HepG2 (cell line): ENCODE data around the gene CIAPIN1. TPM values are rescaled to one million over a fixed set of nuclear protein-coding genes. Genes with fewer than 3 reads are reported as not detected.

ENCODE experiments used
- AHR ChIP-seq: IDR thresholded peaks from 2 replicates; pipeline ENCODE4 v1.6.1; 2018; ENCODE audit warnings: missing genetic modification reagents, missing compliant biosample characterization
- ASH2L ChIP-seq: fragments of 300-600, 200-600 bp; sonication (generic); IDR thresholded peaks from 2 replicates; pipeline ENCODE4 v1.7.0; 2017; ENCODE audit warnings: low read depth, mild to moderate bottlenecking, moderate library complexity, mixed read lengths, low read length; ENCODE audit not compliant: insufficient read length
- DMAP1 ChIP-seq: IDR thresholded peaks from 2 replicates; pipeline ENCODE4 v1.6.1; 2016
- HMG20B ChIP-seq: conservative IDR thresholded peaks from 2 replicates; pipeline ENCODE4 v1.6.1; 2016; ENCODE audit warnings: missing genetic modification reagents, missing compliant biosample characterization
- HMGA1 ChIP-seq: sonication (generic); formaldehyde crosslinking; conservative IDR thresholded peaks from 2 replicates; pipeline ENCODE4 v1.4.0; 2020; ENCODE audit warnings: missing genetic modification reagents
- KDM2A ChIP-seq: sonication (generic); formaldehyde crosslinking; IDR thresholded peaks from 2 replicates; pipeline ENCODE4 v1.4.0; 2020; ENCODE audit warnings: low read depth, missing genetic modification reagents, borderline replicate concordance
- MAFG ChIP-seq: sonication (generic); formaldehyde crosslinking; IDR thresholded peaks from 2 replicates; pipeline ENCODE4 v1.5.1; 2020; ENCODE audit warnings: mild to moderate bottlenecking, missing genetic modification reagents
- NPAS2 ChIP-seq: sonication (generic); formaldehyde crosslinking; IDR thresholded peaks from 2 replicates; pipeline ENCODE4 v1.8.0; 2022; ENCODE audit warnings: mild to moderate bottlenecking, missing genetic modification reagents, borderline replicate concordance
- PPARG ChIP-seq: conservative IDR thresholded peaks from 2 replicates; pipeline ENCODE4 v1.6.1; 2016; ENCODE audit warnings: missing biosample characterization, missing genetic modification reagents
- SMC3 ChIP-seq: IDR thresholded peaks from 2 replicates; pipeline ENCODE4 v1.6.1; 2011; ENCODE audit warnings: low read length, improper control_type of control experiment
- ZNF775 ChIP-seq: sonication (generic); formaldehyde crosslinking; IDR thresholded peaks from 2 replicates; pipeline ENCODE4 v1.4.0; 2020; ENCODE audit warnings: missing genetic modification reagents, mild to moderate bottlenecking, moderate library complexity, borderline replicate concordance
- ZSCAN30 ChIP-seq: sonication (generic); formaldehyde crosslinking; IDR thresholded peaks from 2 replicates; pipeline ENCODE4 v1.5.0; 2020; ENCODE audit warnings: mild to moderate bottlenecking, missing genetic modification reagents
- polyA plus RNA-seq, 8 experiments: library from polyadenylated mRNA; depleted of rRNA in 3 of 8; stranded (reverse) in 7 of 8; unstranded in 1 of 8; fragments of >200 nt; fragmentation: Illumina TruSeq in 4 of 8; extraction: Trizol in 4 of 8; gene quantifications; 2 replicates each; pipeline versions ENCODE4 v1.2.1 to v1.2.3, GENCODE V29; 2011 to 2016; ENCODE audit warnings: low read depth in 4 of 8, missing spikeins in 1 of 8, mixed read lengths in 1 of 8; ENCODE audit not compliant: insufficient read depth in 1 of 8
- total RNA-seq, 5 experiments: library from RNA; depleted of rRNA; stranded (reverse); fragments of >200 nt; fragmentation: Illumina TruSeq; extraction: Trizol; gene quantifications; 2 replicates each; pipeline ENCODE4 v1.2.3, GENCODE V29; 2016; ENCODE audit warnings: low read depth in 1 of 5
- TF ChIP-seq, protein P1 (sequence below): sonication (generic); formaldehyde crosslinking; IDR thresholded peaks from 2 replicates; pipeline ENCODE4 v1.4.0; 2020; ENCODE audit warnings: missing genetic modification reagents, borderline replicate concordance
- TF ChIP-seq, protein P2 (sequence below): sonication (generic); formaldehyde crosslinking; IDR thresholded peaks from 2 replicates; pipeline ENCODE4 v1.4.0; 2020; ENCODE audit warnings: mild to moderate bottlenecking, missing genetic modification reagents
- TF ChIP-seq, protein P3 (sequence below): sonication (generic); formaldehyde crosslinking; IDR thresholded peaks from 2 replicates; pipeline ENCODE4 v1.5.1; 2020; ENCODE audit warnings: mild to moderate bottlenecking, moderate library complexity, missing genetic modification reagents
- TF ChIP-seq, protein P4 (sequence below): sonication (generic); formaldehyde crosslinking; IDR thresholded peaks from 2 replicates; pipeline ENCODE4 v1.9.0; 2021; ENCODE audit warnings: mild to moderate bottlenecking, missing genetic modification reagents

CIAPIN1 gene
- total and polyA plus RNA-seq, 2 of the 13 experiments (the other 11 are each of a cell fraction or from before 2014, with no cell fraction given) = 69.3 to 89.7 TPM

- TF ChIP-seq DMAP1 = peak; percentile 97
- TF ChIP-seq, protein P1, sequence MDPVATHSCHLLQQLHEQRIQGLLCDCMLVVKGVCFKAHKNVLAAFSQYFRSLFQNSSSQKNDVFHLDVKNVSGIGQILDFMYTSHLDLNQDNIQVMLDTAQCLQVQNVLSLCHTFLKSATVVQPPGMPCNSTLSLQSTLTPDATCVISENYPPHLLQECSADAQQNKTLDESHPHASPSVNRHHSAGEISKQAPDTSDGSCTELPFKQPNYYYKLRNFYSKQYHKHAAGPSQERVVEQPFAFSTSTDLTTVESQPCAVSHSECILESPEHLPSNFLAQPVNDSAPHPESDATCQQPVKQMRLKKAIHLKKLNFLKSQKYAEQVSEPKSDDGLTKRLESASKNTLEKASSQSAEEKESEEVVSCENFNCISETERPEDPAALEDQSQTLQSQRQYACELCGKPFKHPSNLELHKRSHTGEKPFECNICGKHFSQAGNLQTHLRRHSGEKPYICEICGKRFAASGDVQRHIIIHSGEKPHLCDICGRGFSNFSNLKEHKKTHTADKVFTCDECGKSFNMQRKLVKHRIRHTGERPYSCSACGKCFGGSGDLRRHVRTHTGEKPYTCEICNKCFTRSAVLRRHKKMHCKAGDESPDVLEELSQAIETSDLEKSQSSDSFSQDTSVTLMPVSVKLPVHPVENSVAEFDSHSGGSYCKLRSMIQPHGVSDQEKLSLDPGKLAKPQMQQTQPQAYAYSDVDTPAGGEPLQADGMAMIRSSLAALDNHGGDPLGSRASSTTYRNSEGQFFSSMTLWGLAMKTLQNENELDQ (CRISPR knock-in tag) = peak; percentile 68; the same call in 1 of the 2 replicates
- TF ChIP-seq ASH2L = peak; percentile 89
- peak; percentile 47; the same call in 1 of the 2 replicates for TF ChIP-seq SMC3
- TF ChIP-seq MAFG (CRISPR knock-in tag) = no peak
- TF ChIP-seq, protein P2, sequence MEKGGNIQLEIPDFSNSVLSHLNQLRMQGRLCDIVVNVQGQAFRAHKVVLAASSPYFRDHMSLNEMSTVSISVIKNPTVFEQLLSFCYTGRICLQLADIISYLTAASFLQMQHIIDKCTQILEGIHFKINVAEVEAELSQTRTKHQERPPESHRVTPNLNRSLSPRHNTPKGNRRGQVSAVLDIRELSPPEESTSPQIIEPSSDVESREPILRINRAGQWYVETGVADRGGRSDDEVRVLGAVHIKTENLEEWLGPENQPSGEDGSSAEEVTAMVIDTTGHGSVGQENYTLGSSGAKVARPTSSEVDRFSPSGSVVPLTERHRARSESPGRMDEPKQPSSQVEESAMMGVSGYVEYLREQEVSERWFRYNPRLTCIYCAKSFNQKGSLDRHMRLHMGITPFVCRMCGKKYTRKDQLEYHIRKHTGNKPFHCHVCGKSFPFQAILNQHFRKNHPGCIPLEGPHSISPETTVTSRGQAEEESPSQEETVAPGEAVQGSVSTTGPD (CRISPR knock-in tag) = peak; percentile 64; the same call in 1 of the 2 replicates
- peak; percentile 68 for TF ChIP-seq HMG20B (CRISPR knock-in tag)
- TF ChIP-seq NPAS2 = no peak
- TF ChIP-seq ZNF775 (CRISPR knock-in tag) = no peak
- TF ChIP-seq, protein P3, sequence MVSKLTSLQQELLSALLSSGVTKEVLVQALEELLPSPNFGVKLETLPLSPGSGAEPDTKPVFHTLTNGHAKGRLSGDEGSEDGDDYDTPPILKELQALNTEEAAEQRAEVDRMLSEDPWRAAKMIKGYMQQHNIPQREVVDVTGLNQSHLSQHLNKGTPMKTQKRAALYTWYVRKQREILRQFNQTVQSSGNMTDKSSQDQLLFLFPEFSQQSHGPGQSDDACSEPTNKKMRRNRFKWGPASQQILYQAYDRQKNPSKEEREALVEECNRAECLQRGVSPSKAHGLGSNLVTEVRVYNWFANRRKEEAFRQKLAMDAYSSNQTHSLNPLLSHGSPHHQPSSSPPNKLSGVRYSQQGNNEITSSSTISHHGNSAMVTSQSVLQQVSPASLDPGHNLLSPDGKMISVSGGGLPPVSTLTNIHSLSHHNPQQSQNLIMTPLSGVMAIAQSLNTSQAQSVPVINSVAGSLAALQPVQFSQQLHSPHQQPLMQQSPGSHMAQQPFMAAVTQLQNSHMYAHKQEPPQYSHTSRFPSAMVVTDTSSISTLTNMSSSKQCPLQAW = peak; percentile 90
- TF ChIP-seq HMGA1 (CRISPR knock-in tag) = no peak
- TF ChIP-seq, protein P4, sequence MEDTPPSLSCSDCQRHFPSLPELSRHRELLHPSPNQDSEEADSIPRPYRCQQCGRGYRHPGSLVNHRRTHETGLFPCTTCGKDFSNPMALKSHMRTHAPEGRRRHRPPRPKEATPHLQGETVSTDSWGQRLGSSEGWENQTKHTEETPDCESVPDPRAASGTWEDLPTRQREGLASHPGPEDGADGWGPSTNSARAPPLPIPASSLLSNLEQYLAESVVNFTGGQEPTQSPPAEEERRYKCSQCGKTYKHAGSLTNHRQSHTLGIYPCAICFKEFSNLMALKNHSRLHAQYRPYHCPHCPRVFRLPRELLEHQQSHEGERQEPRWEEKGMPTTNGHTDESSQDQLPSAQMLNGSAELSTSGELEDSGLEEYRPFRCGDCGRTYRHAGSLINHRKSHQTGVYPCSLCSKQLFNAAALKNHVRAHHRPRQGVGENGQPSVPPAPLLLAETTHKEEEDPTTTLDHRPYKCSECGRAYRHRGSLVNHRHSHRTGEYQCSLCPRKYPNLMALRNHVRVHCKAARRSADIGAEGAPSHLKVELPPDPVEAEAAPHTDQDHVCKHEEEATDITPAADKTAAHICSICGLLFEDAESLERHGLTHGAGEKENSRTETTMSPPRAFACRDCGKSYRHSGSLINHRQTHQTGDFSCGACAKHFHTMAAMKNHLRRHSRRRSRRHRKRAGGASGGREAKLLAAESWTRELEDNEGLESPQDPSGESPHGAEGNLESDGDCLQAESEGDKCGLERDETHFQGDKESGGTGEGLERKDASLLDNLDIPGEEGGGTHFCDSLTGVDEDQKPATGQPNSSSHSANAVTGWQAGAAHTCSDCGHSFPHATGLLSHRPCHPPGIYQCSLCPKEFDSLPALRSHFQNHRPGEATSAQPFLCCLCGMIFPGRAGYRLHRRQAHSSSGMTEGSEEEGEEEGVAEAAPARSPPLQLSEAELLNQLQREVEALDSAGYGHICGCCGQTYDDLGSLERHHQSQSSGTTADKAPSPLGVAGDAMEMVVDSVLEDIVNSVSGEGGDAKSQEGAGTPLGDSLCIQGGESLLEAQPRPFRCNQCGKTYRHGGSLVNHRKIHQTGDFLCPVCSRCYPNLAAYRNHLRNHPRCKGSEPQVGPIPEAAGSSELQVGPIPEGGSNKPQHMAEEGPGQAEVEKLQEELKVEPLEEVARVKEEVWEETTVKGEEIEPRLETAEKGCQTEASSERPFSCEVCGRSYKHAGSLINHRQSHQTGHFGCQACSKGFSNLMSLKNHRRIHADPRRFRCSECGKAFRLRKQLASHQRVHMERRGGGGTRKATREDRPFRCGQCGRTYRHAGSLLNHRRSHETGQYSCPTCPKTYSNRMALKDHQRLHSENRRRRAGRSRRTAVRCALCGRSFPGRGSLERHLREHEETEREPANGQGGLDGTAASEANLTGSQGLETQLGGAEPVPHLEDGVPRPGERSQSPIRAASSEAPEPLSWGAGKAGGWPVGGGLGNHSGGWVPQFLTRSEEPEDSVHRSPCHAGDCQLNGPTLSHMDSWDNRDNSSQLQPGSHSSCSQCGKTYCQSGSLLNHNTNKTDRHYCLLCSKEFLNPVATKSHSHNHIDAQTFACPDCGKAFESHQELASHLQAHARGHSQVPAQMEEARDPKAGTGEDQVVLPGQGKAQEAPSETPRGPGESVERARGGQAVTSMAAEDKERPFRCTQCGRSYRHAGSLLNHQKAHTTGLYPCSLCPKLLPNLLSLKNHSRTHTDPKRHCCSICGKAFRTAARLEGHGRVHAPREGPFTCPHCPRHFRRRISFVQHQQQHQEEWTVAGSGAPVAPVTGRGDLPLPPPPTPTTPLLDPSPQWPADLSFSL (CRISPR knock-in tag) = no peak
- peak; percentile 82; the same call in 1 of the 2 replicates for TF ChIP-seq AHR
- TF ChIP-seq ZSCAN30 (CRISPR knock-in tag) = no peak
- TF ChIP-seq KDM2A (CRISPR knock-in tag) = peak; percentile 100
- TF ChIP-seq PPARG (CRISPR knock-in tag) = peak; percentile 73
These were observed 15.2 kb upstream of the CIAPIN1 start, which contains the start of gene POLR2C (continued) for GRCh38 chr16:57462209-57462977.
